ENCODE measurements around the gene C16orf86.
A peak's percentile ranks its signal among the peaks of the same experiment; 100 is the strongest.

Gene C16orf86, protein sequence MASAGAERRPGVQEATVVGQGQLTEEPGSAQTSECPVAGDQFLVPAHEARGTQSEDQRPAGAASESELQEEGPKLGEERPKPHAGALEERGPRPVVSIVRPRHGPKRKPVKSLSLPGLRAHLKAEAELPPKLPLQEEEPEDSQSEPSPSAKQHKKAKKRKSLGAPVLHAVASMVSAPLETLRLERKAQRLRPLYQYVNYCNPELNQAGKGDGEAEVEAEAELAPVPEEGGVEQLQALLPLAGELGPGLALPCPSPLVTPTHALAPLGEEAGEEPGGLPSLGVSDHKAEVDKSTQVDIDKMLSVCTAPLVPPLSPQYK
- total RNA-seq = 1.7 reads per million

GRCh38 chr16:67666559-67667452 is at the start of gene C16orf86, which contains the start of gene ENKD1:
C16orf86 (plus strand) TSS chr16:67666814; CDS start chr16:67666971, 157 bp downstream.
ENKD1 (minus strand) TSS chr16:67666750; CDS start chr16:67666442, 308 bp downstream.
- peak; percentile 80 for DNase-seq

DNA sequence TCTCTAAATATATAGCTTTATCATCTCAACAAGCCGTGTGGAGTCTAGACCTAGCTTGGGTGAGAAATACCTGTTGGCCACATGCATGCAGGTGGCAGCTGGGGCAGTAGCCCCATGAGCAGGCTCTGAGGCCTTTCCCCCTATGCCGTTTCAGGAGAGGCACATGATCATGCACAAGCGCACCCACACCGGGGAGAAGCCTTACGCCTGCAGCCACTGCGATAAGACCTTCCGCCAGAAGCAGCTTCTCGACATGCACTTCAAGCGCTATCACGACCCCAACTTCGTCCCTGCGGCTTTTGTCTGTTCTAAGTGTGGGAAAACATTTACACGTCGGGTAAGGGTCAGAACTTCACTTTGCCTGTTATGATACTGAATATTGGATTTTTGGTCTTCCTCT is 38.4 kb upstream of the C16orf86 start:
- no peak for DNase-seq

DNA sequence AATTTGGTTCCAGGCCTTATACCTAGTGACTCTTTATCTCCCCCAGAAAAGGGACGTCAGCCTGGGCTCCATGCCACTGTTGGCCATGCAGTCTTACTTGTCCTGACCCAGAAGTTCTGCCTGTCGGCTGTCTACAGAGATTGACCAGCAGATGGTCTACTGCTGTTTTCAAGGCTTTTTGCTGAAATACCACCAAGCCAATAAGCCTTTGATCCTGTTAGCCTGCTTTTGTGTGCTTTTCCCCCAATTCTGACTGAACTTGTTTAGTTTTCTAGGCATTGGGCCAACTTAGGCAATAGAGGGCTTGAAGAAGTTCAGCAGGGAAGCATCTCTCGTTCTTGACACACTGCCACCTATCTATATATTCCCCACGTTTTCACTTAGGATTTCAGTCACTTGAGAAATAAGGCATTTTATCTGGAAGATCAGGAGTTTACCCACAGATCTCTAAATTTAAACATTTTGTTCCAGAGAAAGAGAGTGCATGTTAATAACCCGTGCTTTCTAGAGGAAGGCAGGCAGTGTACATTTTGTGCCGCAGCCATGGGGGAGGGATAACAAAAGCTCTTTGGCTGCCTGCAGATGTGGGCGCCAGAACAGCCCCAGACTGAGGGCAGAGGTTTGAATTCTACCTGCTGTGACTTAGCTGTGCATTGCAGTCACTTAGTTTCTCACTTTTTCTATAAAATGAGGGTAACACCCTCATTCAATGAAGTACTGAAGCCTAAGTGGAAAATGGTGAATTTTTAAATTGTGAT is 34.0 kb upstream of the C16orf86 start:
- DNase-seq = no peak

DNA sequence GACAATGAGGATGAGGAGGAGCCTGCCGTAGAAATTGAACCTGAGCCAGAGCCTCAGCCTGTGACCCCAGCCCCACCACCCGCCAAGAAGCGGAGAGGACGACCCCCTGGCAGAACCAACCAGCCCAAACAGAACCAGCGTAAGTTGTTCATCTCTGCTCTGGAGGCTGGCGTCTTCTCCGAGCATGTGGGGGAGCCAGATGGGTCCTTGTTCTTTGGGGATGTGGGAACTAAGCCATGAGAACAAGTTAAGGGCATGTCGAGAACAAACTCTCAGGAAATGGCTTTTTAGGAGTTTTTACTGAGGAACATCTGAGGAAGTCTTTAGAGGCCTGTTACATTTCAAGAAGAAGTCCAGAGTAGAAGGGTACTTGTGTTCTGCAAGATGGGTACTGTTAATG is 29.9 kb upstream of the C16orf86 start:
- DNase-seq = no peak

DNA sequence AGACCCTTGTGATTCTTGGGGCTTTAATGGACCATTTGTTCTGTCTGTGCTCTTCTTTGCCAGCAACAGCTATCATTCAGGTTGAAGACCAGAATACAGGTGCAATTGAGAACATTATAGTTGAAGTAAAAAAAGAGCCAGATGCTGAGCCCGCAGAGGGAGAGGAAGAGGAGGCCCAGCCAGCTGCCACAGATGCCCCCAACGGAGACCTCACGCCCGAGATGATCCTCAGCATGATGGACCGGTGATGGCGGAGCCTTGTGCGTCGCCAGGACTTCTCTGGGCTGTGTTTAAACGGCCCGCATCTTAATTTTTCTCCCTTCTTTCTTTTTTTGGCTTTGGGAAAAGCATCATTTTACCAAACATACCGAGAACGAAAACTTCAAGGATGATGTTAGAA is 29.0 kb upstream of the C16orf86 start:
- DNase-seq = no peak

DNA sequence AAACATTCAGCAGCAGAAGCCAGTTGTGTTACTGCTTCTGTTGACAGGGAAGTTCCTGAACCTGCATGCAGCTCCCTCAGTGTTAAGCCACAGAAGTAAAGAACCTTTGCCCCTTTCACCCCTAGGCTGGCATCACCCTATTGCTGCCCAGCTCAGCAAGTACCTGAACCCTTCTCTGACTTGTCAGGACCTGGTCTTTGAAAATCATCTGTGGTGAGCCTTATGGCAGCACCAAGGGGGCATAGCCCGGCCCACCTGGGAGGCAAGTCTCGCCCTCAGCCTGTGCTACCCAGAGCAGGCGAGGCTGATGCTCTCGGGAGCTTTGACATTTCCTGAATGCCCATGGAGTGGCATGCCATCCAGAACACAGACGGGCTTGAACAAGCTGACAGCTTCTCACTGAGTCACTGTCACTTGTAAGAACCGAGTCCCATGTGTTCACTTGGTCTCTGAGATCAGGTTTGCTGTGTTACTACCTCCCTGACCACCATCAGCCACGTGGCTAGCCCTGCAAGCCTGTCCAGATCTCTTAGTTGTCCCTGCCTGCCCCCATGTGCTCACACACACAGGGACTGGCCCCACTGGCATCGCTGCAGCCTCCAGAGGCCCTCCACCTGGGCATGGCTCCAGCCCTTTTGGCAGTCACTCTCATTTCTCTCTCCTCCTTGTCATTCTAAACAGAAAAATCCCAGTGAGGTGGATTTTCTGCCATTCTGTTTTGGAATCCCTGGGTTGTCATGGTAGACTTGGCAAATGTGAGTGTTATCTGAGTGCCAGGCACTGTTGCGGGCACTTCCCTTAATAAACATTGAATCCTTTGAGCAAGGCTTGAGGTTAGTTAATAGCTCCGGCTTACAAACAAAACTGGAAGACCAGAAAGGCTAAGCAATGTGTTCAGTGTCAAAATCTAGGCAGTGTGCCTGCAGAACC is 24.6 kb upstream of the C16orf86 start:
- DNase-seq = no peak

DNA sequence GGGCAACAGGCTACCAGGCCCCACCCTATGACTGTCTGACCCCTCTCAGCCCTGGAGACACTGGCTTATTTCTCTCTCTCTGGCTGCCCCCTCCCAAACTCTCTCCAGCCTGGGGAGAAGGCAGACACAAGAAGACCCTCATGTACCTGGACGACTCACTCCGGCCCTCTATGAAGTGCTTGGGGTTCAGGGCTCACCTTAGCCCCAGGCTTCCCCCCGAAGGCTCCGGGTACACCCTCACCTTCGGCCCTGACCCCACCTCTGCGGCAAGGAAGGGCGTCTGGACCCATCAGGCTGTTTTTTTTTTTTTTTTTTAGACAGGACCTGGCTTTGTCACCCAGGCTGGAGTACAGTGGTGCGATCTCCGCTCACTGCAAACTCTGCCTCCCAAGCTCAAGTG is 22.6 kb upstream of the C16orf86 start:
- DNase-seq = no peak

- DNase-seq = no peak
Observed at GRCh38 chr16:67645397-67646121, 21.1 kb upstream of the C16orf86 start.

DNA sequence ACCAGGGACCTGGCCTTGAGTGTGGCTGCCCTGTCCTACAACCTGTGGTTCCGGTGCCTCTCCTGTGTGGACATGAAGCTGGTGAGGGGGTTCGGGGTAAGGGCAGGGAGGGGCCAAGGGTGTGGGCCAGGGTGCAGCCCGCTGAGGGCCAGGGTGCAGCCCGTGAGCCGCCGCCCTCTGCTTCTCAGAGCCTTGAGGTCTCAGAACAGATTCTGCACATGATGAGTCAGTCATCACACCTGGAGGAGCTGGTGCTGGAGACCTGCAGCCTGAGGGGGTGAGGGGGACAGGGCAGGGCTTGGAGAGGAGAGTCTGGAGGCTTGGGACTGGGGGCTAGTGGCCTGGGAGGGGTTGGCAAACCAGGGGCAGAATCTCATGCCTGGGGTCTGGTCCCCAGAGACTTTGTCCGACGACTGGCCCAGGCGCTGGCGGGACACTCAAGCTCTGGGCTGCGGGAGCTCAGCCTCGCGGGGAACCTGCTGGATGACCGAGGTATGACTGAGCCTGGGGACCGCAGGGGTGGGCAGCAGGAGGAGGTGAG is 19.4 kb upstream of the C16orf86 start:
- DNase-seq = no peak

DNA sequence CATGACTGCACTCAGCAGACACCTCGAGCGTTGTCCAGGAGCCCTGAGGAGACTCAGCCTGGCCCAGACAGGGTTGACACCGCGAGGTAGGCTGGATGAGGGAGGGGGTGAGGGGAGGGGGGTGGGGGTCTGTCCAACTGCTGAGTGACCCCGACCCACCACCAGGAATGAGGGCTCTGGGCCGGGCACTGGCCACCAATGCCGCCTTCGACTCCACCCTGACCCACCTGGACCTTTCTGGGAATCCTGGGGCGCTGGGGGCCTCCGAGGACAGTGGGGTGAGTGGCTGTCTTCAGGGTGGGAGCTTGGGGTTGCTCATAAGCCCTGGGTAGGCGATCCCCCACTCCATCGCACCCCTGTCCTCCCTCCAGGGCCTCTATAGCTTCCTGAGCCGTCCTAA is 18.9 kb upstream of the C16orf86 start:
- DNase-seq = no peak

DNA sequence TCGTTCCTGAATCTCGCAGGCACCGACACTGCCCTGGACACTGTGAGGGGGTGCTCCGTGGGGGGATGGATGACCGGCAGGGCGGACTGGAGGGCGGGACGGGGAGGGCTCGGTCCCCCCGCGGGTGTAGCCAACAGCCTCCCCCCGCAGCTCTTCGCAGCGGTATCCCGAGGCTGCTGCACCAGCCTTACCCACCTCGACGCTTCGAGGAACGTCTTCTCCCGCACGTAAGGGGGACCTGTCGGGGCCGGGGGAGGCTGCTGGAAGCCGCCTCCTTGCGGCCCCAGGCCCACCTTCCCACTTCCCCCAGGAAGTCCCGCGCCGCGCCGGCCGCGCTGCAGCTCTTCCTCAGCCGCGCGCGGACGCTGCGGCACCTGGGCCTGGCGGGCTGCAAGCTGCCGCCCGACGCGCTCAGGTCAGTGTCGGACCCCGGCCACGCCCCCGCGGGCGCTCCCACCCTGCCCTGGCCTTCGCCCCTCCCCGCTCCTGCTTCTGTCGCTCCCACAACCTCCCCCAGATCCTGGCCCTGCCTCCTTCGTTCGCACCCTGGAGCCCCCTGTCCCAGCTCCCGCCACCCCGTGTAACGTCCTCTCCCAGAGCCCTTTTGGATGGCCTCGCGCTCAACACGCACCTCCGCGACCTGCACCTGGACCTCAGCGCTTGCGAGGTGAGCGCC is 18.4 kb upstream of the C16orf86 start:
- no peak for DNase-seq

DNA sequence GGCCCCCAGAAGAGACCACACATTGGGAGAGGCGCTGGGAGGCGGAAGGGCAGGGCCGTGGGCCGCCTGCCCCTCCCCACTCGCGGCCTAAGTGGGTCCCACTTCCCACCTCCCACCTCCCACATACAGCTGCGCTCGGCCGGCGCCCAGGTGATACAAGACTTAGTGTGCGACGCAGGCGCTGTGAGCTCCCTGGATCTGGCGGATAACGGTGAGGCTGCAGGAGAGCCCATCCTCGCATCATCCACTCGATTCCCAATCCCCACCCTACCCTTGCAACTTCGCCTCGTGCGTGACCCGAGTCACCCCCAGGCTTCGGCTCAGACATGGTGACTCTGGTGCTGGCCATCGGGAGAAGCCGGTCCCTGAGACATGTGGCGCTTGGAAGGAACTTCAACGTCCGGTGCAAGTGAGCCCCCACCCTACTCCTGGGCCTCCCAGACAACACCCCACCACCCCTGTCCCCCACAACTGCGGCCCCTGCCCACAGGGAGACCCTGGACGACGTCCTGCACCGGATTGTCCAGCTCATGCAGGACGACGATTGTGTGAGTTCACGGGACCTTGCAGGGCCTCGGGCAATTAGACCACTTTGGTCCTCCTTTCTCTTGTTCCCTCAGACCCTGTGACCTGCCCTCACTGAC is 17.7 kb upstream of the C16orf86 start:
- DNase-seq = no peak

DNA sequence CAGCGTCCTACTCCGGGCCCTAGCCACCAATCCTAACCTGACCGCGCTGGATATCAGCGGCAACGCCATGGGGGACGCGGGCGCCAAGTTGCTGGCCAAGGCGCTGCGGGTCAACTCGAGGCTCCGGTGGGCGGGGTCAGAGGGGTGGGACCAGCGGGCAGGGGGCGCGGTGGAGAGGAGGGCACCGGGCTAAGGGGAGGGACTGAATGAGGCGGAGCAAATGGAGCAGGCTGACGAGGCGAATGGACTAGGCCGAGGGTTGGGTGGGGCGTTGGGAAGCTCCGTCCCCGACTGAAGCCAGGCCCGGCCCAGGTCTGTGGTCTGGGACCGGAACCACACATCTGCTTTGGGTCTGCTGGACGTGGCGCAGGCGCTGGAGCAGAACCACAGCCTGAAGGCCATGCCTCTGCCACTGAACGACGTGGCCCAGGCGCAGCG is 17.1 kb upstream of the C16orf86 start:
- no peak for DNase-seq

- DNase-seq = no peak
Observed at GRCh38 chr16:67650023-67650422, 16.6 kb upstream of the C16orf86 start.

DNA sequence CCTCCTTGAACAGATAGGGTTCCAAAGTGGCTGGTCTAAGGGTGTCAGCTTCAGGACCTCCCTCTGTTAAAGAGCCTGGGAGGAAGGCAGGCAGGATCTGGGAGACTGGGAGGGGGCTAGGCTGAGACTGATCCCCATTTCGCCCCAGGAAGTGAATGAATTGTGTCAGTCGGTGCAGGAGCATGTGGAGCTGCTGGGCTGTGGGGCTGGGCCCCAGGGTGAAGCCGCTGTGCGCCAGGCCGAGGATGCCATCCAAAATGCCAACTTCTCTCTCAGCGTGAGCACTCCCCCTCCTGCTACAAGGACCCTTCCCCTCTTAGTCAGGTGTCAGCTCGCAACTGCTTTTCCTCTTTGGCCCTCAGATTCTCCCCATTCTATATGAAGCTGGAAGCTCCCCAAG is 15.6 kb upstream of the C16orf86 start:
- no peak for DNase-seq

- no peak for DNase-seq
Observed at GRCh38 chr16:67651847-67652246, 14.8 kb upstream of the C16orf86 start.

- no peak for DNase-seq
Observed at GRCh38 chr16:67652578-67653127, 14.0 kb upstream of the C16orf86 start.

- DNase-seq = no peak
Observed at GRCh38 chr16:67653128-67653788, 13.4 kb upstream of the C16orf86 start.

Measured in effector CD4-positive, alpha-beta T cell (primary cell).